Mammary epithelial cell (primary cell): ENCODE measurements around the gene PCDHGA7.
A peak's percentile ranks its signal among the peaks of the same experiment; 100 is the strongest.
"Not testable (repeated sequence)": the region's sequence is repeated elsewhere in the genome, so short reads cannot be mapped to it uniquely, and the experiment has no call there.

Experiments
- EZH2 ChIP-seq: IDR thresholded peaks from 2 replicates; pipeline ENCODE4 v1.6.1; 2012; ENCODE audit warnings: low read length, inconsistent platforms, borderline replicate concordance
- TF ChIP-seq, protein P1 (sequence below), 2 donors: IDR thresholded peaks in 1 of 2; conservative IDR thresholded peaks in 1 of 2; 2 replicates each; pipeline ENCODE4 v1.5.1; 2011 to 2012; ENCODE audit warnings: inconsistent platforms in 2 of 2, low read length in 2 of 2, mild to moderate bottlenecking in 2 of 2, control low read depth in 1 of 2, low read depth in 1 of 2; ENCODE audit not compliant: insufficient read depth in 1 of 2; ENCODE audit errors: extremely low read depth in 1 of 2

DNA sequence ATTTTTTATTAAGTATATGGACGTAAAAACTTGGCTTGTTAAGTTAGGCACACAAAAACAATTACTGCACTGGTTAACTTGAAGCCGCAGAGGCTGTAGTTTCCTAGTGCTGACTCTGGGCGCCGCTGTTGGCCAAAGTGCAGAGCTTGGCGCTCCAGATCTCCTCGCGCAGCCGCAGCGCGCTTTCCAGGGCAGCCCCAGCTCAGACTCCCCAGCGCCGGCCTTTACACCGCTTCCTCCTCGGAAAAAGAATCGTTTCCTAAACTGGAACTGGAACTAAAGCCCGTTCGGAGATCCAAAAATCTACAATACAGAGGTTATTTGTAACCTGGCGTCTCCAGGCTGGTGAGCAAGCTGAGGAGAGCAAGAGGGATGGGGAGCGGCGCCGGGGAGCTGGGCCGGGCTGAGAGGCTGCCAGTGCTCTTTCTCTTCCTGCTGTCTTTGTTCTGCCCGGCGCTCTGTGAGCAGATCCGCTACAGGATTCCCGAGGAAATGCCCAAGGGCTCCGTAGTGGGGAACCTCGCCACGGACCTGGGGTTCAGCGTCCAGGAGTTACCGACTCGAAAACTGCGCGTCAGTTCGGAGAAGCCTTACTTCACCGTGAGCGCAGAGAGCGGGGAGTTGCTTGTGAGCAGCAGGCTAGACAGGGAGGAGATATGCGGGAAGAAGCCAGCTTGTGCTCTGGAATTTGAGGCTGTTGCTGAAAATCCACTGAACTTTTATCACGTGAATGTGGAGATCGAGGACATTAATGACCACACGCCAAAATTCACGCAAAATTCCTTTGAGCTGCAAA, 15.4 kb downstream of the PCDHGA7 start, which contains the start of gene PCDHGB5:
- TF ChIP-seq, protein P1, sequence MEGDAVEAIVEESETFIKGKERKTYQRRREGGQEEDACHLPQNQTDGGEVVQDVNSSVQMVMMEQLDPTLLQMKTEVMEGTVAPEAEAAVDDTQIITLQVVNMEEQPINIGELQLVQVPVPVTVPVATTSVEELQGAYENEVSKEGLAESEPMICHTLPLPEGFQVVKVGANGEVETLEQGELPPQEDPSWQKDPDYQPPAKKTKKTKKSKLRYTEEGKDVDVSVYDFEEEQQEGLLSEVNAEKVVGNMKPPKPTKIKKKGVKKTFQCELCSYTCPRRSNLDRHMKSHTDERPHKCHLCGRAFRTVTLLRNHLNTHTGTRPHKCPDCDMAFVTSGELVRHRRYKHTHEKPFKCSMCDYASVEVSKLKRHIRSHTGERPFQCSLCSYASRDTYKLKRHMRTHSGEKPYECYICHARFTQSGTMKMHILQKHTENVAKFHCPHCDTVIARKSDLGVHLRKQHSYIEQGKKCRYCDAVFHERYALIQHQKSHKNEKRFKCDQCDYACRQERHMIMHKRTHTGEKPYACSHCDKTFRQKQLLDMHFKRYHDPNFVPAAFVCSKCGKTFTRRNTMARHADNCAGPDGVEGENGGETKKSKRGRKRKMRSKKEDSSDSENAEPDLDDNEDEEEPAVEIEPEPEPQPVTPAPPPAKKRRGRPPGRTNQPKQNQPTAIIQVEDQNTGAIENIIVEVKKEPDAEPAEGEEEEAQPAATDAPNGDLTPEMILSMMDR (conservative IDR thresholded peaks at IDR 0.05 in 1 of 2, IDR thresholded peaks at IDR 0.05 in 1 of 2; ENCODE audit: extremely low read depth in 1 of 2, insufficient read depth in 1 of 2, low read depth in 1 of 2, low read length in 2 of 2) = peak; percentile 75 to 81
- not testable (repeated sequence) for TF ChIP-seq EZH2
